Measurements from ENCODE around the gene ZNF329. TPM values are rescaled to one million over a fixed set of nuclear protein-coding genes. Genes with fewer than 3 reads are reported as not detected.

ZNF329 gene
- polyA plus RNA-seq, 3 donors = 25.6 to 26.3 (median 25.8) TPM

GRCh38 chr19:58079792-58080191 lies 70.8 kb downstream of the ZNF329 start:
- DNase-seq (ENCODE audit: low read depth in 3 of 3, low spot score in 2 of 3) = no peak

Other genes starting within 250 kb of the ZNF329 start
- gene ZNF417, start 234.2 kb downstream of the ZNF329 start, polyA plus RNA-seq (ENCODE audit: insufficient read length in 3 of 3) = 10 to 100 TPM; 20.3 to 29.4 (median 23.3) TPM
- gene ZNF418, start 215.4 kb downstream of the ZNF329 start, polyA plus RNA-seq (ENCODE audit: insufficient read length in 3 of 3) = 10 to 100 TPM; 18.7 to 24.2 (median 22.6) TPM
- gene ZNF256, start 203.1 kb downstream of the ZNF329 start, polyA plus RNA-seq (ENCODE audit: insufficient read length in 3 of 3) = 10 to 100 TPM in 1 of 3 donors, 1 to 10 TPM in 2; 8.7 to 10.8 (median 9.7) TPM
- 1 to 10 TPM; 1.5 to 2.1 (median 1.6) TPM for gene C19orf18, start 176.3 kb downstream of the ZNF329 start, polyA plus RNA-seq (ENCODE audit: insufficient read length in 3 of 3)
- 10 to 100 TPM; 27.8 to 31.2 (median 30.9) TPM for gene ZNF606, start 148.0 kb downstream of the ZNF329 start, polyA plus RNA-seq (ENCODE audit: insufficient read length in 3 of 3)
- 1 to 10 TPM; 2.0 to 2.9 (median 2.5) TPM for gene ZSCAN1, start 116.8 kb downstream of the ZNF329 start, polyA plus RNA-seq (ENCODE audit: insufficient read length in 3 of 3)
- 10 to 100 TPM; 20.0 to 24.0 (median 23.8) TPM for gene ZNF135, start 91.5 kb downstream of the ZNF329 start, polyA plus RNA-seq (ENCODE audit: insufficient read length in 3 of 3)
- 10 to 100 TPM; 73.4 to 79.4 (median 78.2) TPM for gene ZSCAN18, start 52.6 kb downstream of the ZNF329 start, polyA plus RNA-seq (ENCODE audit: insufficient read length in 3 of 3)
- 10 to 100 TPM; 17.6 to 19.5 (median 18.4) TPM for gene ZNF274, start 32.3 kb upstream of the ZNF329 start, polyA plus RNA-seq (ENCODE audit: insufficient read length in 3 of 3)
- 10 to 100 TPM; 28.3 to 37.8 (median 33.8) TPM for gene ZNF544, start 78.1 kb upstream of the ZNF329 start, polyA plus RNA-seq (ENCODE audit: insufficient read length in 3 of 3)
- gene ZNF8, start 128.2 kb upstream of the ZNF329 start, polyA plus RNA-seq (ENCODE audit: insufficient read length in 3 of 3) = 1 to 10 TPM; 6.1 to 6.6 (median 6.5) TPM
- 10 to 100 TPM; 44.8 to 53.6 (median 49.3) TPM for gene ERVK3-1, start 154.6 kb upstream of the ZNF329 start, polyA plus RNA-seq (ENCODE audit: insufficient read length in 3 of 3)
- gene ZSCAN22, start 176.2 kb upstream of the ZNF329 start, polyA plus RNA-seq (ENCODE audit: insufficient read length in 3 of 3) = 1 to 10 TPM; 3.4 to 4.0 (median 3.5) TPM
- gene A1BG, start 202.7 kb upstream of the ZNF329 start, polyA plus RNA-seq (ENCODE audit: insufficient read length in 3 of 3) = under 1 TPM; 0.60 to 0.79 (median 0.76) TPM
- 1 to 10 TPM; 3.3 to 3.9 (median 3.5) TPM for gene ZNF497, start 212.0 kb upstream of the ZNF329 start, polyA plus RNA-seq (ENCODE audit: insufficient read length in 3 of 3)
- gene ZNF837, start 230.2 kb upstream of the ZNF329 start, polyA plus RNA-seq (ENCODE audit: insufficient read length in 3 of 3) = 1 to 10 TPM; 2.2 to 3.0 (median 2.6) TPM
- 100 to 1,000 TPM; 846 to 997 (median 995) TPM for gene RPS5, start 236.5 kb upstream of the ZNF329 start, polyA plus RNA-seq (ENCODE audit: insufficient read length in 3 of 3)
- gene RNF225, start 244.9 kb upstream of the ZNF329 start, polyA plus RNA-seq (ENCODE audit: insufficient read length in 3 of 3) = not detected

Measured in right renal cortex interstitium (tissue), 3 donors.